Right lobe of liver (tissue), 6 donors: Measurements from ENCODE around the gene CTNNB1. TPM values are rescaled to one million over a fixed set of nuclear protein-coding genes. Genes with fewer than 3 reads are reported as not detected.
A peak's percentile ranks its signal among the peaks of the same experiment; 100 is the strongest.

Source experiments
- ATAC-seq, 4 donors: fragments of 200-7000 bp; cut with Tn5 transposase; one replicate each; pipeline ENCODE4 v1.9.1; 2020; ENCODE audit warnings: mild to moderate bottlenecking in 4 of 4, moderate library complexity in 4 of 4
- DNase-seq, 3 donors: peaks; one replicate each; pipeline ENCODE4 v3.0.0-alpha.2; 2020
- H3K27ac ChIP-seq, 3 donors: fragments of 200-600 bp; one replicate each; pipeline ENCODE4 v1.8.0; 2022
- H3K27me3 ChIP-seq, 2 donors: fragments of 200-600 bp; one replicate each; pipeline ENCODE4 v1.8.0; 2022
- H3K36me3 ChIP-seq, 4 donors: fragments of 200-600 bp; sonication (generic) in 1 of 4; one replicate each; pipeline versions ENCODE4 v1.5.1 to v1.8.0; 2017 to 2022; ENCODE audit warnings: control low read depth in 1 of 4
- H3K4me1 ChIP-seq, 4 donors: fragments of 200-600 bp; sonication (generic) in 1 of 4; one replicate each; pipeline versions ENCODE4 v1.5.1 to v1.8.0; 2017 to 2022; ENCODE audit warnings: control low read depth in 1 of 4
- H3K4me3 ChIP-seq, 3 donors: fragments of 200-600 bp; one replicate each; pipeline ENCODE4 v1.8.0; 2022
- H3K9me3 ChIP-seq, 4 donors: fragments of 200-600 bp; sonication (generic) in 1 of 4; one replicate each; pipeline versions ENCODE4 v1.5.1 to v1.8.0; 2017 to 2022; ENCODE audit warnings: control low read depth in 1 of 4
- CTCF ChIP-seq, 4 donors: fragments of 200-600 bp in 3 of 4; fragments of 450-650 bp in 1 of 4; IDR thresholded peaks; one replicate each; pipeline versions ENCODE4 v1.5.1 to v1.8.0; 2016 to 2022; ENCODE audit warnings: antibody characterized with exemption in 4 of 4, mild to moderate bottlenecking in 2 of 4
- POLR2A ChIP-seq: fragments of 450-650 bp; IDR thresholded peaks from one replicate; pipeline ENCODE4 v1.6.1; 2017; ENCODE audit warnings: antibody characterized with exemption, mild to moderate bottlenecking
- WGBS: methylation state at CpG from one replicate; pipeline ENCODE4 v1.1.6; 2018; ENCODE audit warnings: low coverage, low lambda C conversion rate; ENCODE audit not compliant: insufficient coverage; ENCODE audit errors: missing lambda C conversion rate; 5-methylcytosine and 5-hydroxymethylcytosine counted together
- intact Hi-C, 2 donors: fragments of 100-400 bp; cut with DNase I; formaldehyde crosslinking; loops; one replicate each; pipeline versions ENCODE4 v1.11.2 to v1.14.1; 2022
- long read RNA-seq: library from polyadenylated mRNA; unstranded; transcript quantifications from one replicate; pipeline ENCODE4 v2.0.0, GENCODE V29; 2019
- total RNA-seq, 6 experiments: library from RNA; depleted of rRNA in 2 of 6; stranded (reverse); fragments of >200 nt in 2 of 6; fragmentation: NEBNext Ultra II Directional in 3 of 6; extraction: Animal tissue kit (Norgen Biotek cat#: 25700) in 3 of 6; gene quantifications; one replicate each; pipeline versions ENCODE4 v1.1.0 to v1.2.4, GENCODE V29; 2016 to 2023
- donor health status: DM: no; HTN: yes; CAD: no.
- donor health status: DM: no; HTN: no; CAD: no.
- donor health status: DM: no; HTN: no; CAD: no.
- donor health status: DM: no; HTN: yes; CAD: no.
- donor health status: DM: no; HTN: yes; CAD: no.

The CTNNB1 gene
- total RNA-seq = 100 to 1,000 TPM; 107 to 160 (median 138) TPM
- long read RNA-seq, partial matches to known transcripts = 1 of 18 reads
- long read RNA-seq, other reads (novel, unspliced or antisense) = 16 of 18 reads

GRCh38 chr3:41198950-41199865, at the start of gene CTNNB1:
Gene CTNNB1 (plus strand): TSS chr3:41199505. CDS start chr3:41224069, 24,564 bp downstream.
- Histone ChIP-seq H3K9me3 (no peaks in the 10 kb centered on the region), H3K27me3 (no peaks in the 10 kb centered on the region), H3K27ac (peak within 1 kb of the TSS; percentile 93 to 99 (median 95)), H3K4me3 (peak within 1 kb of the TSS; percentile 76 to 92 (median 85)), H3K4me1 (peaks cover 0 to 31% (median 4%) of the 10 kb centered on the region in 4 donors), H3K36me3 (no peaks in the 10 kb centered on the region)
- WGBS = no CpG with 5 or more reads among the region's 112 CpGs
- DNase-seq = peak; percentile 92 to 94 (median 93)
- peak; percentile 92 to 96 (median 94) for ATAC-seq
- peak in 2 of 4 donors; percentile 8 to 21 for TF ChIP-seq CTCF (IDR thresholded peaks at IDR 0.05)
- TF ChIP-seq POLR2A = peak; percentile 99
- intact Hi-C loops = no loop called here

GRCh38 chr3:41155834-41156233, 43.5 kb upstream of the CTNNB1 start:
- no peaks in the 10 kb centered on the region for H3K4me1 ChIP-seq
- no peaks in the 10 kb centered on the region for H3K9me3 ChIP-seq
- no peak overlapping the region for H3K27ac ChIP-seq
- TF ChIP-seq CTCF (IDR thresholded peaks at IDR 0.05) (no peak), POLR2A (no peak)
- intact Hi-C loops = no loop called here
- no CpG with 5 or more reads among the region's 3 CpGs for WGBS
- no peak overlapping the region for H3K4me3 ChIP-seq
- no peaks in the 10 kb centered on the region for H3K27me3 ChIP-seq
- DNase-seq (no peak), ATAC-seq (no peak)
- H3K36me3 ChIP-seq = no peaks in the 10 kb centered on the region

GRCh38 chr3:41158947-41159346, 40.4 kb upstream of the CTNNB1 start:
- peak in 1 of 4 donors; percentile 45 for ATAC-seq
- TF ChIP-seq CTCF (IDR thresholded peaks at IDR 0.05) = no peak
- TF ChIP-seq POLR2A = no peak
- H3K36me3 ChIP-seq = no peaks in the 10 kb centered on the region
- no peak for DNase-seq
- no peaks in the 10 kb centered on the region for H3K9me3 ChIP-seq
- H3K27me3 ChIP-seq = no peaks in the 10 kb centered on the region
- intact Hi-C loops = no loop called here
- no peak overlapping the region for H3K27ac ChIP-seq
- no peaks in the 10 kb centered on the region for H3K4me1 ChIP-seq
- no peak overlapping the region for H3K4me3 ChIP-seq
- 86% methylated on average over 1 of the region's 1 CpG for WGBS

GRCh38 chr3:41159588-41160189, 39.6 kb upstream of the CTNNB1 start:
- intact Hi-C loops = no loop called here
- Histone ChIP-seq H3K27me3 (no peaks in the 10 kb centered on the region), H3K9me3 (no peaks in the 10 kb centered on the region), H3K4me3 (no peak overlapping the region), H3K4me1 (no peaks in the 10 kb centered on the region), H3K27ac (no peak overlapping the region), H3K36me3 (no peaks in the 10 kb centered on the region)
- WGBS = 79% methylated on average over 3 of the region's 3 CpGs
- no peak for ATAC-seq
- DNase-seq = no peak
- no peak for TF ChIP-seq POLR2A
- no peak for TF ChIP-seq CTCF (IDR thresholded peaks at IDR 0.05)
